ENCODE results near the gene SSC4D.
"Not testable (repeated sequence)": the region's sequence is repeated elsewhere in the genome, so short reads cannot be mapped to it uniquely, and the experiment has no call there.

The SSC4D gene

DNA sequence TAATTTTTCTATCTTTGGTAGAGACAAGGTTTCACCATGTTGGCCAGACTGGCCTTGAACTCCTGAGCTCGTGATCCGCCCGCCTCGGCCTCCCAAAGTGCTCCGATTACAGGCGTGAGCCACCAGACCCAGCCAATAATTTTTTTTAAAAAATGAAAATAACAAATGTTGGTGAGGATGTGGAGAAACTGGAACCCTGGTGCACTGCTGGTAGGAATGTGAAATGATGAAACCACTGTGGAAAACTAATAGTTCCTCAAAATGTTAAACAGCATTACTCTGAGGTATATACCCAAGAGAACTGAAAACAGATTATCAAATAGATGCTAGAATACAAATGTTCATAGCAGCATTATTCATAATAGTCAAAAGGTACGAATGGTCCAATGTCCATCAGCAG lies 27.7 kb downstream of the SSC4D start:
- no peak for DNase-seq

DNA sequence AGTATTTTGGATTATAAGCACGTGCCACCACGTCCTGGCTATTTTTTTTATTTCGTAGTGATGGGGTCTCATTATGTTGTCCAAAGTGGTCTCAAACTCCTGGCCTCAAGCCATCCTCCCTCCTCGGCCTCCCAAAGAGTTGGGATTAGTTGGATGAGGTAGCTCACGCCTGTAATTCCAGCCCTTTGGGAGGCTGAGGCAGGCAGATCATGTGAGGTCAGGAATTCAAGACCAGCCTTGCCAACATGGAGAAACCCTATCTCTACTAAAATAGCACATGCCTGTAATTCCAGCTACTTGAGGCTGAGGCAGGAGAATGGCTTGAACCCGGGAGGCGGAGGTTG lies 28.9 kb downstream of the SSC4D start:
- DNase-seq: no peak

DNA sequence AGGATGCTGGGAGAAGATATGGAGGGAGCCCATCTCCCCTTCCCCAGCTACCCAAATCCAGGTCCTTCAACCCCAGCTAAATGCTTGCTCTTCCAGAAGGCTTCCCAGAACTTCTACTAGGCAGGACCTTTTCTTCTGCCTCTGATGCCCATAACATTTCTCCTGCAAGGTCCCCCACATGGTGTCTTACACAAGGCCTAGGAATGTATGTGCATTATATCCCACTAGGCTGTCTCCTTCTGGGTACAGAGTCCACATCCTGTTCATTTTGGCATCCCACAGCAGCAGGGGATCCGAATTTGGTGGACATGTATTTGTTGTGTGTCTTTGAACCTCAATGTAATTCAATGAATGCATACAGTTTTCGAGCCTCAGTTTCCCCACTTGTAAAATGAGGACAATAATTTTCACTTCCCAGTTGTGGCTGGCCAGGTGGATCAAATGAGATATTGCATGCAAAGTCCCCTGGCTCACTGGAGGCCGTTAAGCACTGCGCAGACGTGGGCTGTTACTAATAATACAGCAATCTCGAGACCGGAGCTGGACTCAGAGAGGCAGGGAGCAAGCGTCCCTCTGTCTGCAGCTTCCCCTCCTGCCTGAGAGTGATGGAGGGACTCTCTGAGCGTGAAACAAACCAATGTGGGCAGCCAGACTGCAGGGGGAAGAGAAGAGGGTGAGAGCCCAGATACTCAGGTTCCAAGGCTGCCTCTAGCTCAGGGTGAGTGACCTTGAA lies 32.1 kb downstream of the SSC4D start:
- DNase-seq: no peak

- no peak for DNase-seq
These were observed 34.2 kb downstream of the SSC4D start for GRCh38 chr7:76375251-76375650.

DNA sequence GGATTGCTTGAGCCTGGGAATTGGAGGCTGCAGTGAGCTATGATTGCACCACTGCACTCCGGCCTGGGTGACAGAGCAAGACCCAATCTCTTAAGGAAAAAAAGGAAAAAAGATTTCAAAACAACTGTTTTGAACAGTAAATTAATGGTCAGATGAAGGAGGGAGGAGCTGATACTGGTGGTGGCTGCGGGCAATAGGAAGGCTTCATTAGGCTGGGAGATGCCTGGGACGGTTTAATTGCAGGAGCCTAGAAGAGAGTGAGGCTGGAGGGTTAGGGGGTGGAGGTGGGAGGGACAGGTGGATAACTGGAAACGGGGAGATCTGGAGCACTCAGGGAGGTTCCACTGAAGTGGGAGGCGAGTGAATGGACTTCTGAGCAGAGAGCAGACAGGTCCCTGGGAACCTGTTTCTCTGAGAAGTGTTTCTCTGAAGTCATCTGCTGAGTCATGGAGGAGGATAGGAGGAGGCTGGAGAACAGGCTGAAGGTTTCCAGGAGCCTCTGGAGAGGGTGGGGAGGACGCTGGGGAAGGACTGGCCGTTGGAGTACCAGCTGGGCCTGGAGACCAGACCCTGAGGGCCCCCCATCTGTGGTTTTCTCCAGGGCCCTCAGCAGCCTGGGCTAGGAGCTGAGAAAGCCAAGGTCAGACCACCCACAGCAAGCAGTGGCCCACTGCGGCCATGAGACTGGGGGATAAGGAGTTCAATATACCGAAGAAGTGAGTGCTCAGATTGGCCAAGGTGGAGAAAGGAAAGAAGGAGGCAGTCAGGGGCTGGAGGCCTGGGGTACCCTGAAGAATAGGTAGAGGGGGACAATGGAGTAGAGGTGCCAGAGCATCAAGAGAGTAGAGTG lies 36.3 kb downstream of the SSC4D start:
- DNase-seq: no peak

- no peak for DNase-seq
These were observed 38.1 kb downstream of the SSC4D start for GRCh38 chr7:76371396-76371795.

DNA sequence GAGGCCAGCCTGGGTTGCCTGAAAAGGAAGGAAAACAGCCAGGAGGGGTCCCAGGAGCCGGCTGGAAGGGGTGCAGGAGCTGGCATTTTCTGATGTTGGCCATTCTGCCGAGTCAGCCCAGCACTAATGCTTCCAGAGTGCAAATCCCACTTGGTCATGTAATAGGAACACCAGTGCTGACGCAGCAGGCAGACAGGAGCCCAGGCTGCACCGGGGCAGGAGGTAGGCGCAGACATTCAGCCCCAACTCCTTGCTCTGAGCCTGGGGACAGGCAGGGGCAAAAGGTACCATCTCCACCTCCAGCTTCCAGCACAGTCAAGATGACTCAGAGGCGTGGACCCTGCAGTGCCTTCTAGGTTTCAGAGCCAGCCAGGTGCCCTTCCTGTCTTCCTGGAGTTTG lies 40.5 kb downstream of the SSC4D start:
- DNase-seq: no peak

DNA sequence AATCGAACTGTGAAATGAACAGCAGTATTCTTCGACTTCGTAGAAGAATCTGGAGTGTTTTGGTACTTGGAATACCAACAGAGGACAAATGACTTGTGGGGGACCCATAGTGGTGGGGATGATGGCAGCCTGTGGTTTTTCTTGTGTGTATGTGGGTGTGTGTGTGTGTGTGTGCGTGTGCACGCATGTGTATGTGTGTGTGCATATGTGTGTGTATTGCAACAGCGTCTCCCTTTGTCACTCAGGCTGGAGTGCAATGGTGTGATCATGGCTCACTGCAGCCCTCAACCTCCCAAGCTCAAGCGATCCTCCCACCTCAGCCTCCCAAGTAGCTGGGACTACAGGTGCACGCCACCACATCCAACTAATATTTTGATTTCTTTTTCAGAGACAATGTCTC lies 41.3 kb downstream of the SSC4D start:
- no peak for DNase-seq

DNA sequence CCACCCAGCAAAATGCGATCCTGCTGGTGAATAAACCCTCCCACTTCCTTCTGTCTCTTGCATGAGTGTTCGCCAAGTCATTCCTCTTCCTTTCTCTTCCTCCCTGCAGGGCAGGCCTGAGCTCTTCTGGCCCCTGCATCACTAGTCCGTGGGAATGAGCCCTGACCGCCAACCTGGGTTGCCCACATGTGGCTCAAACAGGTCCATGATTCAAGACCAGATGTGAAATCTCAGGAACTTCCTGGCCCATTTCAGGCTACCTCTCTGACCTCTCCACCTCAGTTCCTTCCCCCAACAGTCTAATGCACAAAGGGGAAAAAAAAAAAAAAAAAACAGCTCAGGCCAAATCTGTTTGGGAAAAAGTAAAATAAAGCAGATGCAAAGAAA lies 45.3 kb downstream of the SSC4D start:
- no peak for DNase-seq

- DNase-seq: not testable (repeated sequence)
These were observed 45.7 kb downstream of the SSC4D start for GRCh38 chr7:76363754-76364153.

DNA sequence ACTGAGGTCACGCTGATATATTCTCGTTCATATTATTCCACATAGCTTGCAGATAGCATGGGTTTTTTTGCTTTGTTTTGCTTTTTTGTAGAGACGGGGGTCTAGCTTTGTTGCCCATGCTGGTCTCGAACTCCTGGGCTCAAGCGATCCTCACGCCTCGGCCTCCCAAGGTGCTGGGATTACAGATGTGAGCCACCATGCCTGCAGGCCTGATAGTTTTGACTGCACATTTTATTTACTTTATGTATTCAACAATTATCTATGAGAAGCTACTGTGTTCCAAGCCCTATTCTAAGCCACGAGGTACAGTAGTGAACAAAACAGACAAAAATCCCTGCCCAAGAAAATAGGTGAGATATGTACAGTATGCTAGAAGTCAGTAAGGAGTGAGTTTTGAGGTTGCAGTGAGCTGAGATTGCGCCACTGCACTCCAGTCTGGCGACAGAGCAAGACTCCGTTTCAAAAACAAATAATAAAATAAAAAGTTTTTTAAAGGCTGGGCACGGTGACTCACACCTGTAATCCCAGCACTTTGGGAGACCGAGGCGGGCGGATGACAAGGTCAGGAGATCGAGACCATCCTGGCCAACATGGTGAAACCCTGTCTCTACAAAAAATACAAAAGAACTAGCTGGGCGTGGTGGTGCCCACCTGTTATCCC lies 49.4 kb downstream of the SSC4D start:
- DNase-seq: no peak

DNA sequence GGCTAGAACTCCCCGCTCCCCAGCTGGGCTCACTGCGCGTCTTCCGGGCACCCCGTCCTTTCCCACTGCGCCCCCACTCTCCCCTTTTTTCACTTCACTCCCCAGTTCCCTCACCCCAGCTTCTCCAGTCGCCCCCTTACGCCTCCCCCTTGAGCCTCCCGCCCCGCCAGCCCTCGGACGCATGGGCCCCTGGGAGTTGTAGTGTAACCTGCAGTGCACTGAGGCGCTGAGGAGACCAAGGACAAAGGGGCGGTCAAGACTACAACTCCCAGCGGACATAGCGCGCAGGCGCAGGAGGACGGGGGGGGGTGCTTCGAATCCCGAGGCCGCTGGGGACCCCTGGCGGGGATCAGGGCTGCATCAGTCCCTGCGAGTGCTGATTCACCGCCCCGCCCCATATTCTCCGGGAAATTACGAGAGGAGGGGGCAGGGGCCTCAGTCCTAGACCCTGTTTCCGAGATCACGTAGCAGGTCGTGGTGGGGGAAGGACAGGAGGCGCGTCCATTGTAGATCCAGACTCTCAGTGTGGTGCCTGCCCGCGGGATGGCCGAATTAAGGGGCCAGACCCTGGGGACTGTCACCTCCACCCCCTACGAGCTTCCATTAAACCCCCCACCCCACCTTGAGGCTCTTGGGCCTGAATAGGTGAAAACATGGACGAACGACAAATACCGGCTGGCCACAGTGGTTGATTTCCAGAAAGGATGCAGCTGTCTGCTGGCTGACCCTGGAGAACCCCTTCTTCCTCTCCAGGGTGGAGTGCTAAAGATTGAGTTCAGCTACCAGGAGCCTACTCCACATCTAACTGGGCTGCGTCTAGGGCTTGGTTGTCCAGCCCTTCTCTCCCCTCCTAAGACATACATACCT lies 50.2 kb downstream of the SSC4D start:
- peak; percentile 97 for DNase-seq

GRCh38 chr7:76358481-76359110 lies 50.9 kb downstream of the SSC4D start, which contains the start of gene YWHAG:
Gene YWHAG (minus strand): TSS chr7:76358991. CDS start chr7:76358808, 183 bp downstream.
- peak; percentile 89 for DNase-seq

GRCh38 chr7:76358011-76358480 lies 51.5 kb downstream of the SSC4D start:
- peak; percentile 45 for DNase-seq

DNA sequence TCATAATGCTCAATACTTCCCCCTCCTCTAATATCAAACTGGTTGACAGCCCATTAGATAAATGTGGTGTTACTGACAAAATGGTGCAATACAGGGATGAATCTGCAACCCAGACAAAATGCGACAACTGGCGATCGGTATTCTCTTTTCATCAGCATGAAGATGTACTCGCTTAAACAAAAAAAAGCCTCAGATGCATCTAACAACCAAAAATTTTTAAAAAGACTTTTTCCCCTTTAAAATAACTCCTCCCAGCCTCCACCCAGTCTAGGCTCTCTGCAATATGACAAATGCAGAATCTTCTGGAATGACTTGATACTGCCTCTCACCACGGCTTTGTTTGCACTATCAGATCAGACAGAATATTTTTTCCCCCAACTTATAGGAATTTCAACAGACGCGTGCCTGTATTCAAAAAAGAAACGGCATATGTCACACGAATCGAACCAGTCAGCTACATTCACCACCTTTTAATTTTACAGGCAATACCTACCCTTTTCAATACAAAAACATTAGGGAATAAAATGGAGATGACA lies 52.0 kb downstream of the SSC4D start:
- DNase-seq: no peak

- no peak for DNase-seq
These were observed 52.7 kb downstream of the SSC4D start for GRCh38 chr7:76356823-76357222.

DNA sequence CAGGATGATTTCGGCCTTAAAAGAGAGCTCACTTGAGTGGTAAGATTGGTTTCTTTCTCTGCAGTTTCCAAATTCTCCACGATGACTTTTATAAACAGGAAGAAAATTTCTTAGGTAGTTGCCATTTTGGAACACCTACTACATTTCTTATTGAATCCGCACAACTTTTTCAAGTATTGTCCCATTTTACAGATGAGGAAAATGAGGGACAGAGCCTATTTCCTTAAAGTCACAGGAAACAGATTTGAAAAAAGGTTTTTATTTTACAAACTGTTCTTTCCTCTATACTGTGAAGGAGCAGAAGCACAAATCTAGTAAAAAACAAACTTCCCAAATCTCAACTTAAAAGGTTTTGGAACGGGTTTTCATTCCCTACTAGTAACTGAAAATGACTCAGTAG lies 53.4 kb downstream of the SSC4D start:
- DNase-seq: no peak

- DNase-seq: no peak
These were observed 54.3 kb downstream of the SSC4D start for GRCh38 chr7:76354981-76355730.

GRCh38 chr7:76354516-76354915 lies 55.0 kb downstream of the SSC4D start:
- no peak for DNase-seq

GRCh38 chr7:76353744-76354143 lies 55.8 kb downstream of the SSC4D start:
- no peak for DNase-seq

DNA sequence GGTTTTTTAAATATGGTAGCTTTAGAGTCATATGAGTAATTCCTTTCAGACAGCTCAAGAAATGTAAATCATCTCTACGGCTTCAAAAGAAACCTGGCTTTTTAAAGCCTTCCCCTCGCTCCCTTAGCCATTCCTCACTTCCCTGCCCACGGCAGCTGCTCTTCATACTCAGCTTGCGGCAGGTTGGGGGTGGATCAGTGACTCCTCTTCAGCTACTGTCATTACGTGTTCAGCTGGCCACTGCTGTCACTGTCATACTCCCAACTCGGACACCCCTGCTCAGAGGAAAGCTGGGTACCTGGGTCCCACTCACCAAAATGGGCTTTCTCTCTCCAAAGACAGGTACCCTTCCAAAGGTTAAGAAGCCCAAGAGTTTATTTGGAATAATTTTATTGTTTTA lies 57.3 kb downstream of the SSC4D start:
- DNase-seq: no peak

All from CD4-positive, alpha-beta T cell treated with Interleukin-12 subunit alpha and Interleukin-12 subunit beta, for 1 hour (primary cell).